Activated gamma-delta T cell treated with anti-CD3 and anti-CD28 coated beads, Interleukin-2, amount 50 U/mL, for 16 hours (primary cell): ENCODE results near the gene MIA.
"Not testable (repeated sequence)": the region's sequence is repeated elsewhere in the genome, so short reads cannot be mapped to it uniquely, and the experiment has no call there.

ENCODE experiments used
- DNase-seq: peaks from one replicate; pipeline ENCODE4 v3.0.0-alpha.2; 2020; ENCODE audit warnings: low read depth

Gene MIA

GRCh38 chr19:40822704-40823553, 47.6 kb downstream of the MIA start:
- not testable (repeated sequence) for DNase-seq

GRCh38 chr19:40824916-40825315, 49.6 kb downstream of the MIA start:
- not testable (repeated sequence) for DNase-seq

GRCh38 chr19:40825460-40826095, 50.3 kb downstream of the MIA start:
- DNase-seq = not testable (repeated sequence)

- not testable (repeated sequence) for DNase-seq
These were observed 51.0 kb downstream of the MIA start for GRCh38 chr19:40826312-40826698.

GRCh38 chr19:40826699-40827385, 51.5 kb downstream of the MIA start:
- peak; percentile 55 for DNase-seq
